Stimulated activated CD4-positive, alpha-beta T cell treated with anti-CD3 and anti-CD28 coated beads, Interleukin-4, amount 100 ng/mL, for 24 hours (primary cell): ENCODE results near the gene CLEC2D.
A peak's percentile ranks its signal among the peaks of the same experiment; 100 is the strongest.
"Not testable (repeated sequence)": the region's sequence is repeated elsewhere in the genome, so short reads cannot be mapped to it uniquely, and the experiment has no call there.

Experiments used
- DNase-seq: peaks from one replicate; pipeline ENCODE4 v3.0.0-alpha.2; 2020

Gene CLEC2D

DNA sequence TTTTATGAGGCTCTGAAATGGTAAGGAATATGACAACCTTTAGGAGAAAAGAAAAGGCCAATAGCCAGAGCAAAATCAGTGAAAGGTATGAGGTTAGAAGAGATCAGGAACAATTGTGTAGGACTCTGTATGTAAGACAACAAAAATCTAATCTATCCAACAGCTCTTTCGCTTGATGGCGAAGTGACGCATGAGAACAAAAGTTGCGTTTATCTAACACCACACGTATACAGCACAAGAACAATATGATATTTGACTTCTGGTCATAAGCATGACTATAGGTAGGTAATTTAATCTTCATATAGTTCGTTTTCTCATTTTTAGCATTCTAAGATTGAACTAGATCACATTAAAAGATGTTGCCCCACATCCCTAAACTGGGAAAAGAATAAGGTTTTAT, 61.9 kb downstream of the CLEC2D start:
- DNase-seq = no peak

DNA sequence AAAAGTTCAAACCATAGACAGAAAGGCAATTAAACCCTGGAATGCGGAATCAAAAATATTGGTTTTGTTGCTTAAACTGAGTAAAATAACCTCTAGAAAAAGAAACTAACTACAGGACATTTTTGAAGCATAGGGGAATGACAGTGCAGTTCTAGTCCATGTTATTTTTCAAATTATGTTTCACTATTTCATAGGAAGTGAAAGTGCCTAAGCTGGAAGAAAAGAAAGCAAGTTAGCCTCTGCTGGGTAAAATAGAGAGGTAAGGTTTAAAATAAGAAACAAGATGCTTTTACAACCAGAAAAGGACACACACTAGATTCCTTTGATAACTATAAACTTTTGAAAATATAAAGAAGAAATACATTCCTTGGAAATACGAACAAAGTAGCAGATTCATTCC, 62.3 kb downstream of the CLEC2D start:
- DNase-seq = no peak

DNA sequence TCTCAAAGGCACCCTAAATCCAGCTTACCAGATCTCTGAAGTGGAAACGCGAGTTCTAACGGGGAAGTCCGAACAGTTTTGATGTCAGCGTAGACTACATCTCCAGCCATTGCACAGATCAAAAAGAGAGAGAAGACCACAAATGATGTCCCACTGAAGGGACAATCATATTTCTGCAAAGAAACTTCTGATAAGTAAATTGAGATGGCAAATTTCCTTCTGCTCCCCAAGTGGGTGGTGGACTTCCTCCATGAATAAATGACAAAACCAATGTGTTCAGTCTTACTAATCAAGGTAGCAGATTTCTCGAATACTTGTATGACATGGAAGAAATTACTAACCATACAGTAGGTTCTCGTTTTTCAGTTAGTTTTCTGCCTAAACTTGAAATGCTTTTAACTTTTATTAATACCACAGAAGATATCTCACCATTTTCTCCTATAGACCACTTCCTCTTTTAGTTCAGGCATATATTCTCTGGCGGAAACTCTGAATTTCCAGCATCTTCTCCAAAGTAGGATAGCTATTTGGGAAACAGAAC, 63.5 kb downstream of the CLEC2D start, which contains the start of gene CLECL1:
Gene CLECL1 (minus strand): TSS at position 177 of the 541 bp plus-strand sequence.
- no peak for DNase-seq

DNA sequence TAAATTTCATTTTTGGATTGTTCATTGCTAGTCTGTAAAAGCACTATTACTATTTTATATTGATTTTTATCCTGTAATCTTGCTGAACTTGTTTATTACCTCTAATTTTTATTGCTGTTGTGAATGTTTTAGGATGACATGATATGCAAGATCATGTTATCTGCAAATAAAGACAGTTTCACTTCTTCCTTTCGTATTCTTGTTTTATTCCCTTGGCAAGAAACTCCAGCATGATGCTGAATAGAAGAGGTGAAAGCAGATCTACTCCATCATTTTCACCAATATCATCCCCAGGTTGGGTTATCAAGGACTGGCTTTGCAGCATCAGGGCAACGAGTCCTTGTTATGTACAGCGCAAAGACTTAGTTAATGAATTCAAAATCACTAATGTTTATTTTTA, 66.1 kb downstream of the CLEC2D start:
- DNase-seq = no peak

DNA sequence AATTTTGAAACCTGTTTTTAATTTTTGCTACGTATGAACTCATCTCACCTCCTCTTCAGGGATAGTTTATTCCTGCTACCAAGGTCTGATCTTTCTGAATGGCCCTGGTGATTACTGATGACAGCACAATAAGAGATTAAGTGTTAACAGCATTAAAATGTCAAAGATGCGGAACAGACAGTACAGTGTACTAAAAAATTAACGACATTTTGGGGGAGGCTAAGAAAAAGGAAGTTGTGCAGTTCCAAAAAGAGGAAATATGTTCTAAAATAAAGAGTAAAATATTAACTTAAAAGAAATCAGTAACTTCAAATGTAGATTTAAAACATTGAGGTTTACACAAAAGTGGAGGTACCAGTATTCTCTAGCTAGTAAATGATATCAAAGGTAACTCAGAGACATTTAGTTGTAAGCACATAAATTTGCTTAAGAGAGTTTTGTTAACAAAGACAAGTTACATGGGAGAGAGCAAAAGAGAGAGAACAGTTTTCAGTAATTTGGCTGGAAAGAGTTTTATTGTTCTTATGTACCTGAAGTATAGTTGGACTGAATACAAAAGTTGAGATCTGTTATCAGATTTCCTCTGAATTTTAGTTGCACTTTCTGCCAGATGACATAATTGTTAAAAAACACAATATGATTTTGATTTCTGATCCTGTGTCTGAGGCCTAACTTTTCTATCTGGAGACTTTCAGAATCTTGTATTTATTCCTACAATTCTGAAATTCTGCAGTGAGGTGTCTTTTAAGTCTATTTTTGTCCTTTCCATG, 67.6 kb downstream of the CLEC2D start:
- DNase-seq = no peak

DNA sequence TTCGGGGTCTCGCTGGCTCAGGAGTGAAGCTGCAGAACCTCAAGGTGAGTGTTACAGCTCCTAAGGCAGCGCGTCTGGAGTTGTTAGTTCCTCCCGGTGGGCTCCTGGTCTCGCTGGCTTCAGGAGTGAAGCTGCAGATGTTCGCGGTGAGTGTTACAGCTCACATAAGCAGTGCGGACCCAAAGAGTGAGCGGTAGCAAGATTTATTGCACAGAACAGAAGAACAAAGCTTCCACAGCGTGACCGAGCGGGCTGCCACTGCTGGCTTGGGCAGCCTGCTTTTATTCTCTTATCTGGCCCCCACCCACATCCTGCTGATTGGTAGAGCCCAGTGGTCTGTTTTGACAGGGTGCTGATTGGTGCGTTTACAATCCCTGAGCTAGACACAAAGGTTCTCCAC, 69.4 kb downstream of the CLEC2D start:
- DNase-seq = not testable (repeated sequence)

DNA sequence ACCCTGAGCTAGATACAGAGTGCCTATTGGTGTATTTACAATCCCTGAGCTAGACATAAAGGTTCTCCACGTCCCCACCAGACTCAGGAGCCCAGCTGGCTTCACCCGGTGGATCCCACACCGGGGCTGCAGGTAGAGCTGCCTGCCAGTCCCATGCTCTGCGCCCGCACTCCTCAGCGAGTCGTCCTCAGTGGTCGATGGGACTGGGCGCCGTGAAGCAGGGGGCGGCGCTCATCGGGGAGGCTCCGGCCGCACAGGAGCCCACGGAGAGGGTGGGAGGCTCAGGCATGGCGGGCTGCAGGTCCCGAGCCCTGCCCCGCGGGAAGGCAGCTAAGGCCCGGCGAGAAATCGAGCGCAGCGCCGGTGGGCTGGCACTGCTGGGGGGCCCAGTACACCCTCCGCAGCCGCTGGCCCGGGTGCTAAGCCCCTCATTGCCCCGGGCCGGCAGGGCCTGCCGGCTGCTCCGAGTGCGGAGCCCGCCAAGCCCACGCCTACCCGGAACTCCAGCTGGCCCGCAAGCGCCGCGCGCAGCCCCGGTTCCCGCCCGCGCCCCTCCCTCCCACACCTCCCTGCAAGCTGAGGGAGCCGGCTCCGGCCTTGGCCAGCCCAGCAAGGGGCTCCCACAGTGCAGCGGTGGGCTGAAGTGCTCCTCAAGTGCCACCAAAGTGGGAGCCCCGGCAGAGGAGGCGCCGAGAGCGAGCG, 70.0 kb downstream of the CLEC2D start:
- DNase-seq = not testable (repeated sequence)

DNA sequence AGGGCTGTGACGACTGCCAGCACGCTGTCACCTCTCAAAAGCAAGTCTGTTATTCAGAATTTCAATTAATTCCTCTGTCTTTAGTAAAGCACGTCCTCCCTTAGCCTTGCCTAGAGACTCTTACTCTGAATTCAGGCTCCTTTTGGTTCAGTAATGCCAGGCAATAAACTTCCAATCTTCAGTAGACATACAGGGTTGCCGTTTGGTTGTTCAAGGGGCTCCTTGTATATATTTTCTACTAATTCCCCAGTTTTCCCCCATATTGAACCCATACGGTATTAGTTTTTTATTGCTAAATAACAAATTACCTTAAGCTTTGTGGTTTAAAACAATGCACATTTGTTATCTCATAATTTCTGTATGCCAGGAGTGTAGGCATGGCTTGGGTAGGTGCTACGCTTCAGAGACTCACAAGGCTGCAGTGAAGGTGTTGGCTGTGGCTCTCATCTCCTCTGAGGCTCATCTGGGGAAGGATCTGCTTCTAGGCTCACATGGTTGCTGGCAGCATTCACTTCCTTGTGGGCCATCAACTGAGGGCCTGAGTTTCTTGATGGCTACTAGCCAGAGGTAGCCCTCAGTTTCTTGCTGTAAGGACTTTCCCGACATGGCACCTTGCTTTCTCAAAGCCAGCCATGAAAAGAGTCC, 70.7 kb downstream of the CLEC2D start:
- no peak for DNase-seq

DNA sequence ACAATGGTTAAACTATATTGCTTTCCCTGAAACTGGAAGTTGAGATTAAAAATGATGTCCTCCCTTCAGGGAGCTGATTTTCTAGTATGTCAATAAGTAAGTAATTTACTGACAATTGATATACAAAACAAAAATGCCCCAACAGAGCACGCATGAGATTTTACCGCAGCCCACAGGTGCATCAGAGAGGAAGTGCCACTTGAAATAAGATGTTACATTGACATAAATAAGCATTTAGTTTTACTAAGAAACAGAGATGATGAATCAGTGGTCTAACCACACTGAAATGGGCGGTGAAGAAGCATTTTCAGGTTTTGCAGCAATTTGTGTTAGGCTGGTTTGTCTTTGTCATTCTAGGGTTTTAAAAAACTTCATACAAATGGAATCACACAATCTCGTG, 72.2 kb downstream of the CLEC2D start:
- DNase-seq = peak; percentile 78

DNA sequence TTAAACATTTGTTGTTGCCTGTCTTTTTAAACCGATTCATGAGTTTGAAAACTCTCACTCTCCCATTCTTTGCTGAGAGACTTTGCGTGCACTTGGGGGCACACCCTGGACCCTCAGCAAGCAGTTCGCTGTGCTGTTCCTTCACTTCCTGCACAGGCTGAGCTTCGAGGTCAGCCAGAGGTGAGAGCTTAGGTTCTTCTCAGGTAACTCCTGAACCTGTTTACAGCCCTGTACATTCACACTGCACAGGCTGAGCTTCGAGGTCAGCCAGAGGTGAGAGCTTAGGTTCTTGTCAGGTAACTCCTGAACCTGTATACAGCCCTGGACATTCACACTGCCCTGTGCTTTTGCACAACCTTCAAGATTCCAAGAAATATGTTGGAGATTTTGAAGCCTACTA, 73.1 kb downstream of the CLEC2D start:
- DNase-seq = no peak

DNA sequence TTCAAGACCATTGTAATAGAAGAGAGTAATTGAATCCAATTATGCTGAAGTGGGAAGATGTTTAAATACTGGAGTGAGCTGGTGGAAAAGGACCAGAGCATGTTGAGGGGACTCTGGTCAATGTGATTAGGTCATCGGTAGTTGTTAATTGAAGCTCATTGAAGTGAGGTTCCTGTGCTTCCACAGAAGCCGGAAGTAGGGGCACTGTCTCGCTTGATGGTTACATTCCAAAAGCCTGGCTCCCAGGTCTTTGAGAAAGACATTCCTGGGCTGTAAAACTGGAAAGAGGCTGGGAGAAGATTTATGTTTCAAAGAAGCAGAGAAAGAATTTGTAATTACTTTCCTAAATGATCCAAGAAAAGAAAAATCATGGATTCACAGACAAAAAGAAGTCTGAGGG, 75.7 kb downstream of the CLEC2D start:
- DNase-seq = no peak
